K562 (cell line): Measurements from ENCODE around the gene IL15RA. TPM values are rescaled to one million over a fixed set of nuclear protein-coding genes. Genes with fewer than 3 reads are reported as not detected.
A peak's percentile ranks its signal among the peaks of the same experiment; 100 is the strongest.

Experiments used
- BRCA1 ChIP-seq, 2 experiments: fragments of 450-650 bp in 1 of 2; sonication (generic) in 1 of 2; formaldehyde crosslinking in 1 of 2; IDR thresholded peaks; 2 replicates each; pipeline versions ENCODE4 v1.5.0 to v1.6.1; 2017 to 2020; ENCODE audit warnings: mild to moderate bottlenecking in 1 of 2, missing genetic modification reagents in 1 of 2
- E4F1 ChIP-seq: fragments of 250-450 bp; sonication (Bioruptor Pico); IDR thresholded peaks from 2 replicates; pipeline ENCODE4 v1.5.0; 2021; ENCODE audit warnings: mild to moderate bottlenecking, borderline replicate concordance
- ELK3 ChIP-seq: fragments of 450-650 bp; formaldehyde crosslinking; IDR thresholded peaks from 2 replicates; pipeline ENCODE4 v1.4.0; 2020; ENCODE audit warnings: mild to moderate bottlenecking
- HOXB6 ChIP-seq: fragments of 250-450 bp; sonication (Bioruptor Pico); IDR thresholded peaks from 2 replicates; pipeline ENCODE4 v1.5.1; 2022; ENCODE audit warnings: mild to moderate bottlenecking, borderline replicate concordance
- ID3 ChIP-seq, 2 experiments: fragments of 250-450 bp in 1 of 2; fragments of 450-650 bp in 1 of 2; sonication (Bioruptor Pico) in 1 of 2; IDR thresholded peaks; 2 replicates each; pipeline versions ENCODE4 v1.6.1 to v1.8.0; 2016 to 2021; ENCODE audit warnings: mild to moderate bottlenecking in 2 of 2, moderate library complexity in 2 of 2, missing compliant biosample characterization in 1 of 2, missing genetic modification characterization in 1 of 2
- KAT2B ChIP-seq: IDR thresholded peaks from one replicate; pipeline ENCODE4 v1.6.1; 2012; ENCODE audit warnings: low read depth, mild to moderate bottlenecking, control low read depth, inconsistent platforms, low read length, moderate library complexity
- MCM5 ChIP-seq: fragments of 450-650 bp; IDR thresholded peaks from 2 replicates; pipeline ENCODE4 v1.6.1; 2016; ENCODE audit warnings: low read depth
- MLLT1 ChIP-seq, 2 experiments: fragments of 450-650 bp; IDR thresholded peaks; 2 replicates each; pipeline ENCODE4 v1.6.1; 2016
- NEUROD1 ChIP-seq: fragments of 150-350 bp; IDR thresholded peaks from 2 replicates; pipeline ENCODE4 v1.6.1; 2014; ENCODE audit warnings: borderline replicate concordance, low read length, low read depth; ENCODE audit not compliant: partially characterized antibody
- NR3C1 ChIP-seq: sonication (generic); formaldehyde crosslinking; IDR thresholded peaks from 2 replicates; pipeline ENCODE4 v1.8.1; 2022; ENCODE audit warnings: missing genetic modification reagents
- PRMT5 ChIP-seq: sonication (generic); formaldehyde crosslinking; IDR thresholded peaks from 2 replicates; pipeline ENCODE4 v1.5.0; 2020; ENCODE audit warnings: missing genetic modification reagents
- PRPF4 ChIP-seq: fragments of 200-400 bp; formaldehyde crosslinking; IDR thresholded peaks from one replicate; pipeline ENCODE4 v1.6.1; 2017; ENCODE audit warnings: low read length, low read depth, mild to moderate bottlenecking; ENCODE audit not compliant: insufficient read depth, poor library complexity, severe bottlenecking
- RBBP5 ChIP-seq: fragments of 200-600 bp; sonication (generic); IDR thresholded peaks from 2 replicates; pipeline ENCODE4 v1.6.1; 2012; ENCODE audit warnings: borderline replicate concordance, mild to moderate bottlenecking, low read length, control low read depth, inconsistent platforms; ENCODE audit not compliant: insufficient read depth, poor library complexity, severe bottlenecking
- RFX1 ChIP-seq: fragments of 450-650 bp; IDR thresholded peaks from 2 replicates; pipeline ENCODE4 v1.6.1; 2016; ENCODE audit warnings: mild to moderate bottlenecking, moderate library complexity
- TAL1 ChIP-seq: fragments of 450-650 bp; IDR thresholded peaks from 2 replicates; pipeline ENCODE4 v1.6.1; 2016; ENCODE audit warnings: mild to moderate bottlenecking
- TOE1 ChIP-seq, 2 experiments: fragments of 450-650 bp in 1 of 2; sonication (generic) in 1 of 2; formaldehyde crosslinking in 1 of 2; IDR thresholded peaks; 2 replicates each; pipeline versions ENCODE4 v1.7.1 to v1.8.0; 2016 to 2022; ENCODE audit warnings: borderline replicate concordance in 2 of 2, mild to moderate bottlenecking in 2 of 2, antibody characterized with exemption in 1 of 2, inconsistent platforms in 1 of 2, low read depth in 1 of 2, missing genetic modification reagents in 1 of 2, moderate library complexity in 1 of 2
- ZBTB17 ChIP-seq: fragments of 450-650 bp; formaldehyde crosslinking; IDR thresholded peaks from 2 replicates; pipeline ENCODE4 v1.4.0; 2020; ENCODE audit warnings: mild to moderate bottlenecking
- ZNF274 ChIP-seq: IDR thresholded peaks from 2 replicates; pipeline ENCODE4 v1.6.1; 2011; ENCODE audit warnings: low read depth, mild to moderate bottlenecking, low read length, moderate library complexity, borderline replicate concordance
- ZNF324 ChIP-seq: fragments of 250-450 bp; sonication (Bioruptor Pico); IDR thresholded peaks from 2 replicates; pipeline ENCODE4 v1.4.0; 2020; ENCODE audit warnings: mild to moderate bottlenecking
- polyA plus RNA-seq, 8 experiments: library from polyadenylated mRNA; depleted of rRNA in 4 of 8; stranded (reverse) in 5 of 8; unstranded in 3 of 8; fragments of >200 nt; fragmentation: Nextera tagmentation in 2 of 8; fragmentation: Illumina TruSeq in 1 of 8; extraction: Ambion mirVana in 2 of 8; extraction: Trizol in 1 of 8; gene quantifications; 2 replicates each; pipeline versions ENCODE4 v1.2.1 to v1.2.3, GENCODE V29; 2011 to 2014; ENCODE audit warnings: inconsistent platforms in 1 of 8, missing spikeins in 1 of 8
- total RNA-seq, 7 experiments: library from RNA; depleted of rRNA in 6 of 7; stranded (reverse); fragments of >200 nt in 6 of 7; fragmentation: Illumina TruSeq in 2 of 7; extraction: Trizol in 2 of 7; gene quantifications; 2 replicates each; pipeline versions ENCODE4 v1.2.1 to v1.2.3, GENCODE V29; 2011 to 2021; ENCODE audit warnings: low replicate concordance in 1 of 7

Gene IL15RA
- total and polyA plus RNA-seq, 9 of the 15 experiments (the other 6 are each of a cell fraction or from before 2014, with no cell fraction given), result 1.2 to 11.7 (median 8.0) TPM

- TF ChIP-seq TOE1 (IDR thresholded peaks at IDR 0.05; ENCODE audit: borderline replicate concordance) (no peak), TOE1 (CRISPR knock-in tag; IDR thresholded peaks at IDR 0.05; ENCODE audit: borderline replicate concordance, low read depth) (no peak), ZNF324 (CRISPR knock-in tag) (no peak), NR3C1 (no peak), MCM5 (no peak), RBBP5 (no peak), PRMT5 (CRISPR knock-in tag) (no peak), KAT2B (no peak), ZNF274 (no peak), ELK3 (CRISPR knock-in tag) (no peak), TAL1 (0 out of 2 replicates have a peak, but pooled peaks have one; percentile 11), E4F1 (no peak), PRPF4 (no peak), NEUROD1 (no peak), RFX1 (peak; percentile 52; the same call in 1 of the 2 replicates), HOXB6 (CRISPR knock-in tag) (no peak), MLLT1 (IDR thresholded peaks at IDR 0.05) (0 out of 4 replicates have a peak, but pooled peaks of 1 of the 2 experiments have one; percentile 14), ID3 (CRISPR knock-in tag; IDR thresholded peaks at IDR 0.05) (no peak), ID3 (tag; IDR thresholded peaks at IDR 0.05) (no peak), BRCA1 (IDR thresholded peaks at IDR 0.05) (peak; percentile 99; the same call in 1 of the 2 replicates), BRCA1 (CRISPR knock-in tag; IDR thresholded peaks at IDR 0.05) (no peak), ZBTB17 (CRISPR knock-in tag) (no peak)
Measured at GRCh38 chr10:6019010-6019782, 41.9 kb upstream of the IL15RA start (continued).
